DND-41 (cell line): ENCODE measurements around the gene BLM.

ENCODE experiments used
- EZH2 ChIP-seq: IDR thresholded peaks from 3 replicates; pipeline ENCODE4 v1.6.1; 2012; ENCODE audit warnings: borderline replicate concordance, low read depth, mild to moderate bottlenecking, moderate library complexity, low read length, inconsistent platforms; ENCODE audit not compliant: severe bottlenecking
- TF ChIP-seq, protein P1 (sequence below): IDR thresholded peaks from 2 replicates; pipeline ENCODE4 v1.5.1; 2012; ENCODE audit warnings: borderline replicate concordance, low read length, moderate library complexity, mild to moderate bottlenecking; ENCODE audit not compliant: poor library complexity, severe bottlenecking; ENCODE audit errors: extremely low read depth

DNA sequence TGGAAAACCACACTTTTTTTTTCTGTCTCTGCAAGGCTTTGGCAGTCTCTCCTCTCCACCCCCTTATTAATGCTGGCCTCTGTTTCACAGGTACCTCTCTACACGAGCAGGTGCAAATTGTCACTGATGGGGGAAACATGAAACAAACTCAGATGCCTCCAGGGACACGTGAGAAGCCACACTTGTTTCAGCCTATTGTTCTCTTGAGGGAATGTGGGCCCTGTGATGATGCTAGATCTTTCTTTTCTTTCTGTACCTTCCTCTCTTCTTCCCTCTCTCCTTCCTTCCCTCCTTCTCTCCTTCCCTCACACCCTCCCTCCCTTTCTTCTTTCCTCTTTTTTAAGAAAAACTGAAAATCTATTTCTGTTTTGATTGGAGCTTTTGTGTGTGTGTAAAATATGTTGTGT, 5.7 kb upstream of the BLM start:
- TF ChIP-seq, protein P1, sequence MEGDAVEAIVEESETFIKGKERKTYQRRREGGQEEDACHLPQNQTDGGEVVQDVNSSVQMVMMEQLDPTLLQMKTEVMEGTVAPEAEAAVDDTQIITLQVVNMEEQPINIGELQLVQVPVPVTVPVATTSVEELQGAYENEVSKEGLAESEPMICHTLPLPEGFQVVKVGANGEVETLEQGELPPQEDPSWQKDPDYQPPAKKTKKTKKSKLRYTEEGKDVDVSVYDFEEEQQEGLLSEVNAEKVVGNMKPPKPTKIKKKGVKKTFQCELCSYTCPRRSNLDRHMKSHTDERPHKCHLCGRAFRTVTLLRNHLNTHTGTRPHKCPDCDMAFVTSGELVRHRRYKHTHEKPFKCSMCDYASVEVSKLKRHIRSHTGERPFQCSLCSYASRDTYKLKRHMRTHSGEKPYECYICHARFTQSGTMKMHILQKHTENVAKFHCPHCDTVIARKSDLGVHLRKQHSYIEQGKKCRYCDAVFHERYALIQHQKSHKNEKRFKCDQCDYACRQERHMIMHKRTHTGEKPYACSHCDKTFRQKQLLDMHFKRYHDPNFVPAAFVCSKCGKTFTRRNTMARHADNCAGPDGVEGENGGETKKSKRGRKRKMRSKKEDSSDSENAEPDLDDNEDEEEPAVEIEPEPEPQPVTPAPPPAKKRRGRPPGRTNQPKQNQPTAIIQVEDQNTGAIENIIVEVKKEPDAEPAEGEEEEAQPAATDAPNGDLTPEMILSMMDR: no peak
- TF ChIP-seq EZH2: no peak
